DMS53 treated with DMSO at 0.1 percent for 48 hours (cell line): ENCODE results near the gene REG4.
A peak's percentile ranks its signal among the peaks of the same experiment; 100 is the strongest.
"Not testable (repeated sequence)": the region's sequence is repeated elsewhere in the genome, so short reads cannot be mapped to it uniquely, and the experiment has no call there.

Experiments
- DNase-seq: peaks from one replicate; lab custom pipeline; 2025; ENCODE audit not compliant: unreplicated experiment; lab: John Stamatoyannopoulos, UW

Gene REG4

GRCh38 chr1:119808491-119808890, 2.8 kb downstream of the REG4 start:
- no peak for DNase-seq

GRCh38 chr1:119806489-119806888, 4.8 kb downstream of the REG4 start:
- DNase-seq = no peak

GRCh38 chr1:119805746-119806145, 5.5 kb downstream of the REG4 start:
- DNase-seq = no peak

- no peak for DNase-seq
Measured at GRCh38 chr1:119805247-119805646, 6.0 kb downstream of the REG4 start.

- DNase-seq = no peak
Measured at GRCh38 chr1:119799599-119800177, 11.6 kb downstream of the REG4 start.

- DNase-seq = no peak
Measured at GRCh38 chr1:119799003-119799402, 12.3 kb downstream of the REG4 start.

GRCh38 chr1:119797606-119798005, 13.7 kb downstream of the REG4 start:
- no peak for DNase-seq

GRCh38 chr1:119797162-119797561, 14.1 kb downstream of the REG4 start:
- no peak for DNase-seq

GRCh38 chr1:119795261-119796200, 15.7 kb downstream of the REG4 start:
- DNase-seq = no peak

- DNase-seq = no peak
Measured at GRCh38 chr1:119794876-119795240, 16.4 kb downstream of the REG4 start.

- no peak for DNase-seq
Measured at GRCh38 chr1:119794230-119794875, 16.9 kb downstream of the REG4 start.

GRCh38 chr1:119791377-119791776, 19.9 kb downstream of the REG4 start:
- DNase-seq = no peak

- no peak for DNase-seq
Measured at GRCh38 chr1:119790451-119791198, 20.6 kb downstream of the REG4 start.

GRCh38 chr1:119787776-119788175, 23.5 kb downstream of the REG4 start:
- DNase-seq = no peak

- not testable (repeated sequence) for DNase-seq
Measured at GRCh38 chr1:119786473-119787050, 24.7 kb downstream of the REG4 start.

GRCh38 chr1:119786046-119786445, 25.2 kb downstream of the REG4 start:
- DNase-seq = not testable (repeated sequence)

GRCh38 chr1:119784191-119784781, 27.0 kb downstream of the REG4 start:
- DNase-seq = no peak

GRCh38 chr1:119783354-119784185, 27.7 kb downstream of the REG4 start:
- no peak for DNase-seq

- peak; percentile 27 for DNase-seq
Measured at GRCh38 chr1:119782631-119783325, 28.5 kb downstream of the REG4 start.
